Esophagus squamous epithelium (tissue), 4 donors: ENCODE data around the gene TMEM121.

Experiments
- CTCF ChIP-seq, 6 experiments: fragments of 450-650 bp in 4 of 6; fragments of 200-600 bp in 2 of 6; sonication (generic) in 2 of 6; IDR thresholded peaks; one replicate each; pipeline ENCODE4 v1.5.1; 2016 to 2019; ENCODE audit warnings: antibody characterized with exemption in 6 of 6, mild to moderate bottlenecking in 4 of 6, moderate library complexity in 4 of 6
- POLR2A ChIP-seq, 4 donors: fragments of 450-650 bp; IDR thresholded peaks; one replicate each; pipeline ENCODE4 v1.6.1; 2017; ENCODE audit warnings: antibody characterized with exemption in 4 of 4, mild to moderate bottlenecking in 4 of 4, moderate library complexity in 3 of 4

GRCh38 chr14:105570482-105570881, 44.1 kb downstream of the TMEM121 start:
- TF ChIP-seq CTCF (IDR thresholded peaks at IDR 0.05) = no peak
- TF ChIP-seq POLR2A (IDR thresholded peaks at IDR 0.05) = no peak
